Duodenal mucosa (tissue), 2 donors: ENCODE results near the gene ACVRL1.
A peak's percentile ranks its signal among the peaks of the same experiment; 100 is the strongest.

ENCODE experiments used
- H3K27ac ChIP-seq: one replicate; pipeline ENCODE4 v1.7.0; 2013; ENCODE audit warnings: low read depth, low read length
- H3K27me3 ChIP-seq, 2 donors: one replicate each; pipeline ENCODE4 v1.7.0; 2013; ENCODE audit warnings: low read length in 2 of 2, control low read depth in 1 of 2; ENCODE audit not compliant: insufficient read depth in 2 of 2, control insufficient read depth in 1 of 2
- H3K36me3 ChIP-seq, 2 donors: one replicate each; pipeline ENCODE4 v1.7.0; 2013; ENCODE audit warnings: low read length in 2 of 2, control low read depth in 1 of 2; ENCODE audit not compliant: insufficient read depth in 2 of 2, control insufficient read depth in 1 of 2
- H3K4me1 ChIP-seq, 2 donors: one replicate each; pipeline ENCODE4 v1.7.0; 2013; ENCODE audit warnings: low read length in 2 of 2, control low read depth in 1 of 2; ENCODE audit not compliant: insufficient read depth in 2 of 2, control insufficient read depth in 1 of 2
- H3K4me3 ChIP-seq, 2 donors: one replicate each; pipeline ENCODE4 v1.7.0; 2013; ENCODE audit warnings: low read length in 2 of 2, low read depth in 1 of 2
- H3K9ac ChIP-seq, 2 donors: one replicate each; pipeline ENCODE4 v1.7.0; 2013; ENCODE audit warnings: low read length in 2 of 2, low read depth in 1 of 2
- H3K9me3 ChIP-seq, 2 donors: one replicate each; pipeline ENCODE4 v1.7.0; 2013; ENCODE audit warnings: low read length in 2 of 2, control low read depth in 1 of 2; ENCODE audit not compliant: control insufficient read depth in 1 of 2

ACVRL1 gene

GRCh38 chr12:51960488-51960887 lies 53.2 kb downstream of the ACVRL1 start:
- H3K4me1 ChIP-seq = peaks cover 47 to 59% of the 10 kb centered on the region in 2 donors
- H3K27me3 ChIP-seq = no peaks in the 10 kb centered on the region
- no peak overlapping the region for H3K27ac ChIP-seq
- peak overlapping the region; percentile 3 to 35 for H3K4me3 ChIP-seq
- H3K9ac ChIP-seq = no peak overlapping the region
- no peaks in the 10 kb centered on the region for H3K9me3 ChIP-seq
- no peaks in the 10 kb centered on the region for H3K36me3 ChIP-seq

DNA sequence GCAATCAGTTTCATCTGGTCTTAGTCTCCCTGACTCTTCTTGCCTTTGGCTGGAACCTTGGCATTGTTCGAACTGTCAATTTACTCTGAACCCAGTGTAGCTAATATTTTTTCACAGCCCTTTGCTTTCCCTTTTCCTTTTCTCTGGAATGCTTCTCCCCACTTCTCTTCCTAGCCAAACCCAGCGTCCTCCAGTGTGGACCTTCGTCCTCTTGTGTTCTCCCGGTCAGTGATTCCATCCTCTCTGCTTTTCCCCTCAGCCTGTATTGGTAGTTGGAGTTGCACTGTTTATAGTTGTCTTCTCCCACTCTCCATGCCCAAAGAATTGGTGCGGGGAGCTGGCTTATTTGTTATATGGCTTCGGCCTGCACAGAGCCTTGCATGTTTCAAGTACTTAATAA lies 53.6 kb downstream of the ACVRL1 start:
- H3K27ac ChIP-seq = no peak overlapping the region
- peak overlapping the region; percentile 3 to 35 for H3K4me3 ChIP-seq

GRCh38 chr12:51961834-51962233 lies 54.5 kb downstream of the ACVRL1 start:
- no peaks in the 10 kb centered on the region for H3K27me3 ChIP-seq
- no peak overlapping the region for H3K4me3 ChIP-seq
- H3K4me1 ChIP-seq = peaks cover 39 to 48% of the 10 kb centered on the region in 2 donors
- no peaks in the 10 kb centered on the region for H3K36me3 ChIP-seq
- no peak overlapping the region for H3K27ac ChIP-seq
- H3K9me3 ChIP-seq = no peaks in the 10 kb centered on the region
- no peak overlapping the region for H3K9ac ChIP-seq

More for the DNA sequence above, 53.6 kb downstream of the ACVRL1 start:
- Histone ChIP-seq H3K9me3 (no peaks in the 10 kb centered on the region), H3K27me3 (no peaks in the 10 kb centered on the region), H3K9ac (no peak overlapping the region), H3K36me3 (no peaks in the 10 kb centered on the region), H3K4me1 (peaks cover 43 to 55% of the 10 kb centered on the region in 2 donors)

GRCh38 chr12:51962737-51963136 lies 55.4 kb downstream of the ACVRL1 start:
- H3K27ac ChIP-seq = peak overlapping the region; percentile 36
- H3K27me3 ChIP-seq = no peaks in the 10 kb centered on the region
- no peak overlapping the region for H3K4me3 ChIP-seq
- H3K9me3 ChIP-seq = no peaks in the 10 kb centered on the region
- peaks cover 34 to 47% of the 10 kb centered on the region in 2 donors for H3K4me1 ChIP-seq
- no peaks in the 10 kb centered on the region for H3K36me3 ChIP-seq
- peak overlapping the region in 1 of 2 donors; percentile 36 for H3K9ac ChIP-seq

- H3K9me3 ChIP-seq = no peaks in the 10 kb centered on the region
- no peak overlapping the region for H3K27ac ChIP-seq
- no peaks in the 10 kb centered on the region for H3K36me3 ChIP-seq
- H3K4me1 ChIP-seq = peaks cover 34 to 47% of the 10 kb centered on the region in 2 donors
- no peak overlapping the region for H3K9ac ChIP-seq
- H3K27me3 ChIP-seq = no peaks in the 10 kb centered on the region
- H3K4me3 ChIP-seq = no peak overlapping the region
Measured at GRCh38 chr12:51963477-51963876, 56.2 kb downstream of the ACVRL1 start.

GRCh38 chr12:51969643-51970042 lies 62.3 kb downstream of the ACVRL1 start:
- H3K9ac ChIP-seq = no peak overlapping the region
- peak overlapping the region in 1 of 2 donors; percentile 38 for H3K4me3 ChIP-seq
- no peaks in the 10 kb centered on the region for H3K36me3 ChIP-seq
- H3K4me1 ChIP-seq = peaks cover 59 to 61% of the 10 kb centered on the region in 2 donors
- H3K27ac ChIP-seq = no peak overlapping the region
- no peaks in the 10 kb centered on the region for H3K27me3 ChIP-seq
- no peaks in the 10 kb centered on the region for H3K9me3 ChIP-seq

GRCh38 chr12:51970904-51971646 lies 63.8 kb downstream of the ACVRL1 start:
- peaks cover 9 to 10% of the 10 kb centered on the region in 2 donors for H3K36me3 ChIP-seq
- H3K9me3 ChIP-seq = no peaks in the 10 kb centered on the region
- peaks cover 61 to 68% of the 10 kb centered on the region in 2 donors for H3K4me1 ChIP-seq
- H3K27me3 ChIP-seq = no peaks in the 10 kb centered on the region
- H3K4me3 ChIP-seq = peak overlapping the region in 1 of 2 donors; percentile 17
- peak overlapping the region in 1 of 2 donors; percentile 2 for H3K9ac ChIP-seq
- no peak overlapping the region for H3K27ac ChIP-seq

GRCh38 chr12:51971679-51972421 lies 64.5 kb downstream of the ACVRL1 start:
- no peak overlapping the region for H3K9ac ChIP-seq
- H3K36me3 ChIP-seq = peaks cover 17 to 18% of the 10 kb centered on the region in 2 donors
- H3K9me3 ChIP-seq = no peaks in the 10 kb centered on the region
- peak overlapping the region; percentile 16 to 33 for H3K4me3 ChIP-seq
- H3K4me1 ChIP-seq = peaks cover 61 to 68% of the 10 kb centered on the region in 2 donors
- no peaks in the 10 kb centered on the region for H3K27me3 ChIP-seq
- peak overlapping the region; percentile 25 for H3K27ac ChIP-seq

- peak overlapping the region; percentile 16 to 33 for H3K4me3 ChIP-seq
- H3K9me3 ChIP-seq = no peaks in the 10 kb centered on the region
- H3K27ac ChIP-seq = no peak overlapping the region
- H3K9ac ChIP-seq = no peak overlapping the region
- H3K27me3 ChIP-seq = no peaks in the 10 kb centered on the region
- H3K4me1 ChIP-seq = peaks cover 61 to 68% of the 10 kb centered on the region in 2 donors
- H3K36me3 ChIP-seq = peaks cover 19 to 23% of the 10 kb centered on the region in 2 donors
Measured at GRCh38 chr12:51972422-51972812, 65.1 kb downstream of the ACVRL1 start.

GRCh38 chr12:51972849-51973273 lies 65.6 kb downstream of the ACVRL1 start:
- peak overlapping the region in 1 of 2 donors; percentile 33 for H3K4me3 ChIP-seq
- no peaks in the 10 kb centered on the region for H3K27me3 ChIP-seq
- no peak overlapping the region for H3K27ac ChIP-seq
- H3K4me1 ChIP-seq = peaks cover 61 to 68% of the 10 kb centered on the region in 2 donors
- no peak overlapping the region for H3K9ac ChIP-seq
- H3K36me3 ChIP-seq = peaks cover 21 to 27% of the 10 kb centered on the region in 2 donors
- no peaks in the 10 kb centered on the region for H3K9me3 ChIP-seq
